HEK293 (cell line): ENCODE data around the gene SERPINB8.

Source experiments
- CTCF ChIA-PET: fragments of 350-600 bp; formaldehyde crosslinking; extraction: SDS; loops from one replicate; lab custom pipeline; 2021; ENCODE audit warnings: antibody characterized with exemption; lab: Yijun Ruan, JAX
- POLR2A ChIA-PET: fragments of 300-600 bp; formaldehyde crosslinking; extraction: SDS; loops from one replicate; lab custom pipeline; 2020; ENCODE audit warnings: antibody characterized with exemption, inconsistent platforms; lab: Yijun Ruan, JAX
- H3K27ac ChIP-seq: fragments of 200-500 bp; sonication (Bioruptor generic); 2 replicates; pipeline ENCODE4 v1.5.1; 2014; ENCODE audit warnings: low read depth, low read length, control low read depth, inconsistent platforms; ENCODE audit errors: extremely low read depth
- H3K36me3 ChIP-seq, 2 experiments: fragments of 200-500 bp in 1 of 2; sonication (Bioruptor generic) in 1 of 2; 1 replicate in 1 of 2; 2 replicates in 1 of 2; pipeline ENCODE4 v1.5.1; 2014 to 2017; ENCODE audit warnings: inconsistent platforms in 2 of 2, low read length in 2 of 2; ENCODE audit not compliant: control insufficient read depth in 2 of 2, insufficient read depth in 1 of 2
- H3K4me1 ChIP-seq: fragments of 200-500 bp; sonication (Bioruptor generic); 2 replicates; pipeline ENCODE4 v1.5.1; 2014; ENCODE audit warnings: mild to moderate bottlenecking, low read length, inconsistent platforms; ENCODE audit not compliant: control insufficient read depth, insufficient read depth
- H3K4me3 ChIP-seq: 2 replicates; pipeline ENCODE4 v1.5.1; 2011; ENCODE audit warnings: low read depth, mild to moderate bottlenecking, control low read depth, low read length, moderate library complexity
- H3K9me3 ChIP-seq: fragments of 200-500 bp; sonication (Bioruptor generic); 2 replicates; pipeline ENCODE4 v1.5.1; 2014; ENCODE audit warnings: low read depth, low read length, inconsistent platforms; ENCODE audit not compliant: control insufficient read depth, insufficient read depth
- IKZF3 ChIP-seq: fragments of 450-650 bp; IDR thresholded peaks from 2 replicates; pipeline ENCODE4 v1.5.0; 2018; ENCODE audit warnings: missing biosample characterization, mild to moderate bottlenecking, missing genetic modification characterization, moderate library complexity
- KLF10 ChIP-seq: fragments of 450-650 bp; IDR thresholded peaks from 2 replicates; pipeline ENCODE4 v1.5.1; 2018; ENCODE audit warnings: missing biosample characterization, mild to moderate bottlenecking, missing genetic modification characterization
- OVOL3 ChIP-seq: fragments of 450-650 bp; formaldehyde crosslinking; IDR thresholded peaks from 2 replicates; pipeline ENCODE4 v1.5.1; 2016; ENCODE audit warnings: missing biosample characterization, missing genetic modification characterization
- REPIN1 ChIP-seq: fragments of 450-650 bp; formaldehyde crosslinking; IDR thresholded peaks from 2 replicates; pipeline ENCODE4 v1.5.1; 2017; ENCODE audit warnings: missing biosample characterization, missing genetic modification characterization, low read depth
- ZFHX2 ChIP-seq: fragments of 450-650 bp; formaldehyde crosslinking; conservative IDR thresholded peaks from 2 replicates; pipeline ENCODE4 v1.5.1; 2016; ENCODE audit warnings: missing biosample characterization, missing genetic modification characterization
- ZNF112 ChIP-seq: fragments of 450-650 bp; formaldehyde crosslinking; IDR thresholded peaks from 2 replicates; pipeline ENCODE4 v1.5.0; 2017; ENCODE audit warnings: missing biosample characterization, missing genetic modification characterization
- ZNF133 ChIP-seq: fragments of 450-650 bp; formaldehyde crosslinking; IDR thresholded peaks from 2 replicates; pipeline ENCODE4 v1.5.1; 2016; ENCODE audit warnings: missing biosample characterization, missing genetic modification characterization
- ZNF175 ChIP-seq: fragments of 450-650 bp; formaldehyde crosslinking; IDR thresholded peaks from 2 replicates; pipeline ENCODE4 v1.5.1; 2016; ENCODE audit warnings: missing biosample characterization, missing genetic modification characterization
- ZNF211 ChIP-seq: fragments of 450-650 bp; formaldehyde crosslinking; IDR thresholded peaks from 2 replicates; pipeline ENCODE4 v1.5.1; 2016; ENCODE audit warnings: low read depth, missing biosample characterization, missing genetic modification characterization
- ZNF214 ChIP-seq: fragments of 450-650 bp; formaldehyde crosslinking; IDR thresholded peaks from 2 replicates; pipeline ENCODE4 v1.5.1; 2017; ENCODE audit warnings: missing biosample characterization, mild to moderate bottlenecking, missing genetic modification characterization, borderline replicate concordance
- ZNF292 ChIP-seq: fragments of 450-650 bp; formaldehyde crosslinking; IDR thresholded peaks from 2 replicates; pipeline ENCODE4 v1.5.1; 2016; ENCODE audit warnings: low read depth, missing biosample characterization, missing genetic modification characterization, borderline replicate concordance
- ZNF433 ChIP-seq: fragments of 450-650 bp; formaldehyde crosslinking; IDR thresholded peaks from 2 replicates; pipeline ENCODE4 v1.5.1; 2016; ENCODE audit warnings: missing biosample characterization, missing genetic modification characterization, low read depth
- ZNF560 ChIP-seq: fragments of 450-650 bp; formaldehyde crosslinking; IDR thresholded peaks from 2 replicates; pipeline ENCODE4 v1.5.1; 2017; ENCODE audit warnings: missing biosample characterization, missing genetic modification characterization, borderline replicate concordance
- ZNF623 ChIP-seq: fragments of 450-650 bp; formaldehyde crosslinking; IDR thresholded peaks from 2 replicates; pipeline ENCODE4 v1.5.1; 2016; ENCODE audit warnings: missing biosample characterization, missing genetic modification characterization
- ZNF701 ChIP-seq: fragments of 450-650 bp; formaldehyde crosslinking; IDR thresholded peaks from 2 replicates; pipeline ENCODE4 v1.5.1; 2016; ENCODE audit warnings: missing biosample characterization, missing genetic modification characterization
- ZNF76 ChIP-seq: fragments of 450-650 bp; formaldehyde crosslinking; IDR thresholded peaks from 2 replicates; pipeline ENCODE4; 2016; ENCODE audit warnings: low read depth, missing biosample characterization, missing genetic modification characterization, borderline replicate concordance
- ZNF785 ChIP-seq: fragments of 450-650 bp; formaldehyde crosslinking; IDR thresholded peaks from 2 replicates; pipeline ENCODE4 v1.5.1; 2016; ENCODE audit warnings: missing biosample characterization, missing genetic modification characterization
- ZNF792 ChIP-seq: fragments of 450-650 bp; formaldehyde crosslinking; IDR thresholded peaks from 2 replicates; pipeline ENCODE4 v1.5.1; 2016; ENCODE audit warnings: missing biosample characterization, missing genetic modification characterization
- ZNF843 ChIP-seq: fragments of 450-650 bp; formaldehyde crosslinking; IDR thresholded peaks from 2 replicates; pipeline ENCODE4 v1.5.1; 2016; ENCODE audit warnings: missing biosample characterization, missing genetic modification characterization
- ZSCAN30 ChIP-seq: fragments of 450-650 bp; IDR thresholded peaks from 2 replicates; pipeline ENCODE4 v1.5.1; 2018; ENCODE audit warnings: missing biosample characterization, mild to moderate bottlenecking, missing genetic modification characterization, moderate library complexity
- ZSCAN5A ChIP-seq: fragments of 450-650 bp; formaldehyde crosslinking; IDR thresholded peaks from 2 replicates; pipeline ENCODE4 v1.5.1; 2016; ENCODE audit warnings: missing biosample characterization, missing genetic modification characterization
- ZXDB ChIP-seq: fragments of 450-650 bp; formaldehyde crosslinking; IDR thresholded peaks from 2 replicates; pipeline ENCODE4 v1.5.1; 2016; ENCODE audit warnings: missing biosample characterization, missing genetic modification characterization
- TF ChIP-seq, protein P1 (sequence below): fragments of 450-650 bp; formaldehyde crosslinking; IDR thresholded peaks from 2 replicates; pipeline ENCODE4 v1.5.1; 2016; ENCODE audit warnings: missing biosample characterization, missing genetic modification characterization

SERPINB8 gene

GRCh38 chr18:63994783-63995399 lies 25.0 kb downstream of the SERPINB8 start (continued):
- TF ChIP-seq ZNF112 (tag by site-specific recombination): no peak
- TF ChIP-seq ZFHX2: no peak

- H3K27ac ChIP-seq: no peak overlapping the region
- H3K4me1 ChIP-seq: no peaks in the 10 kb centered on the region
- H3K36me3 ChIP-seq: no peaks in the 10 kb centered on the region
- TF ChIP-seq ZNF560 (tag by site-specific recombination) (no peak), ZNF292 (tag by site-specific recombination) (no peak)
- CTCF ChIA-PET: interaction anchor here (0.7 to 5.0 kb wide), 4 partner anchors 34 to 419 kb away, joined by 3 to 49 read pairs (median 4); no protein-coding TSS in a partner anchor
- POLR2A ChIA-PET: no interaction called here
- H3K4me3 ChIP-seq: no peak overlapping the region
- H3K9me3 ChIP-seq: no peaks in the 10 kb centered on the region
Measured at GRCh38 chr18:63997041-63997440, 27.2 kb downstream of the SERPINB8 start.

- no peak for TF ChIP-seq ZNF175 (tag by site-specific recombination)
- TF ChIP-seq ZNF76 (tag by site-specific recombination): no peak
- TF ChIP-seq, protein P1, sequence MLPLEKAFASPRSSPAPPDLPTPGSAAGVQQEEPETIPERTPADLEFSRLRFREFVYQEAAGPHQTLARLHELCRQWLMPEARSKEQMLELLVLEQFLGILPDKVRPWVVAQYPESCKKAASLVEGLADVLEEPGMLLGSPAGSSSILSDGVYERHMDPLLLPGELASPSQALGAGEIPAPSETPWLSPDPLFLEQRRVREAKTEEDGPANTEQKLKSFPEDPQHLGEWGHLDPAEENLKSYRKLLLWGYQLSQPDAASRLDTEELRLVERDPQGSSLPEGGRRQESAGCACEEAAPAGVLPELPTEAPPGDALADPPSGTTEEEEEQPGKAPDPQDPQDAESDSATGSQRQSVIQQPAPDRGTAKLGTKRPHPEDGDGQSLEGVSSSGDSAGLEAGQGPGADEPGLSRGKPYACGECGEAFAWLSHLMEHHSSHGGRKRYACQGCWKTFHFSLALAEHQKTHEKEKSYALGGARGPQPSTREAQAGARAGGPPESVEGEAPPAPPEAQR: no peak
- TF ChIP-seq OVOL3: no peak
- no peak overlapping the region for H3K4me3 ChIP-seq
- no peaks in the 10 kb centered on the region for H3K36me3 ChIP-seq
- ChIA-PET CTCF (interaction anchor here (0.7 to 5.0 kb wide), 3 partner anchors 35 to 174 kb away, joined by 3 to 49 read pairs (median 3); no protein-coding TSS in a partner anchor), POLR2A (no interaction called here)
- no peak overlapping the region for H3K27ac ChIP-seq
- H3K9me3 ChIP-seq: no peaks in the 10 kb centered on the region
- no peaks in the 10 kb centered on the region for H3K4me1 ChIP-seq
Measured at GRCh38 chr18:63997606-63998005, 27.7 kb downstream of the SERPINB8 start.

DNA sequence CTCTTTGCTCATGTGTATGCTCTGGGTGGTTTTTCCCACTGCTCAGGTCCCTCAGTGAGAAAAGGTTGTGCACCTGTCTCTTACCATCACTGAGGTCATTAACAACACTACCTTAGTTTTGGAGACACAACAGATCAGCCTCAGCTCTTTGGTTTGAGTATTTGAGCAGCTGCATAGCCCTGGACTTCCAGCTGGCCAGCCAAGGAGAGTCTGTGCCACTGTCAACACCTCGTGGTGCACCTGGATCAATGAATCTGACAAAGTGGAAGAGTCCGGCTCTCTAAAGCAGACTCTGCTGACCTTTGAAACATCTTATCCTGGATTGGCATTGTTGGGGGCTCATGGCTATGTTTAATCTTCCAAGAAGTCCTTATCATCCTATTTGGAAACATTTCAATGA lies 30.0 kb downstream of the SERPINB8 start:
- Histone ChIP-seq H3K36me3 (no peaks in the 10 kb centered on the region), H3K9me3 (no peaks in the 10 kb centered on the region), H3K4me1 (no peaks in the 10 kb centered on the region), H3K4me3 (no peak overlapping the region), H3K27ac (no peak overlapping the region)
- ChIA-PET CTCF (interaction anchor here (0.6 kb wide), 1 partner anchor 38 kb away, joined by 3 read pairs; no protein-coding TSS in a partner anchor), POLR2A (no interaction called here)
- TF ChIP-seq ZNF843 (tag by site-specific recombination): no peak
- no peak for TF ChIP-seq ZNF623 (tag by site-specific recombination)
- TF ChIP-seq ZNF785: no peak
- no peak for TF ChIP-seq ZXDB
- no peak for TF ChIP-seq ZSCAN5A (tag by site-specific recombination)

- CTCF ChIA-PET: no interaction called here
- H3K9me3 ChIP-seq: no peaks in the 10 kb centered on the region
- no peak overlapping the region for H3K4me3 ChIP-seq
- TF ChIP-seq ZNF792 (tag by site-specific recombination): no peak
- no peak for TF ChIP-seq ZSCAN30
- TF ChIP-seq REPIN1 (tag by site-specific recombination): no peak
- TF ChIP-seq ZNF701 (tag by site-specific recombination): no peak
- TF ChIP-seq KLF10 (tag by site-specific recombination): no peak
- TF ChIP-seq IKZF3: no peak
- TF ChIP-seq ZNF214: no peak
- no peak for TF ChIP-seq ZNF433 (tag by site-specific recombination)
- TF ChIP-seq ZNF133: no peak
- TF ChIP-seq ZNF211: no peak
- TF ChIP-seq, all 188 proteins: peak for 0
- Histone ChIP-seq H3K27ac (no peak overlapping the region), H3K36me3 (no peaks in the 10 kb centered on the region), H3K4me1 (no peaks in the 10 kb centered on the region)
- POLR2A ChIA-PET: no interaction called here
Measured at GRCh38 chr18:64002581-64002980, 32.7 kb downstream of the SERPINB8 start.
